Upper lobe of left lung (tissue), 6 donors: ENCODE data around the gene ITIH1. TPM values are rescaled to one million over a fixed set of nuclear protein-coding genes. Genes with fewer than 3 reads are reported as not detected.

ENCODE experiments used
- ATAC-seq, 2 donors: fragments of 200-7000 bp; cut with Tn5 transposase; one replicate each; pipeline ENCODE4 v1.9.1; 2022; ENCODE audit warnings: mild to moderate bottlenecking in 2 of 2, moderate library complexity in 2 of 2; ENCODE audit not compliant: low FRiP score in 2 of 2
- DNase-seq, 2 donors: peaks; one replicate each; pipeline ENCODE4 v3.0.0-alpha.2; 2019 to 2020
- H3K27ac ChIP-seq, 4 donors: fragments of 200-600 bp; sonication (generic); one replicate each; pipeline ENCODE4 v1.5.1; 2016 to 2019
- H3K27me3 ChIP-seq, 4 donors: fragments of 200-600 bp; sonication (generic); one replicate each; pipeline ENCODE4 v1.5.1; 2017 to 2019
- H3K36me3 ChIP-seq, 4 donors: fragments of 200-600 bp; sonication (generic); one replicate each; pipeline ENCODE4 v1.5.1; 2016 to 2019
- H3K4me1 ChIP-seq, 4 donors: fragments of 200-600 bp; sonication (generic); one replicate each; pipeline ENCODE4 v1.5.1; 2018 to 2019
- H3K4me3 ChIP-seq, 4 donors: fragments of 200-600 bp; sonication (generic); one replicate each; pipeline ENCODE4 v1.5.1; 2017 to 2019; ENCODE audit warnings: mild to moderate bottlenecking in 2 of 4, moderate library complexity in 1 of 4
- H3K9me3 ChIP-seq, 4 donors: fragments of 200-600 bp; sonication (generic); one replicate each; pipeline ENCODE4 v1.5.1; 2018 to 2019
- CTCF ChIP-seq, 6 experiments: fragments of 450-650 bp in 4 of 6; fragments of 200-600 bp in 2 of 6; sonication (generic) in 2 of 6; IDR thresholded peaks; one replicate each; pipeline ENCODE4 v1.5.1; 2016 to 2019; ENCODE audit warnings: antibody characterized with exemption in 6 of 6
- EP300 ChIP-seq, 4 donors: sonication (generic); formaldehyde crosslinking; IDR thresholded peaks; one replicate each; pipeline ENCODE4 v1.5.1; 2017; ENCODE audit warnings: antibody characterized with exemption in 4 of 4, control low read depth in 2 of 4
- POLR2A ChIP-seq, 4 donors: fragments of 450-650 bp; IDR thresholded peaks; one replicate each; pipeline ENCODE4 v1.5.1; 2016 to 2017; ENCODE audit warnings: antibody characterized with exemption in 4 of 4, mild to moderate bottlenecking in 2 of 4
- POLR2AphosphoS5 ChIP-seq, 2 donors: sonication (generic); formaldehyde crosslinking; IDR thresholded peaks; one replicate each; pipeline ENCODE4 v1.5.1; 2017; ENCODE audit warnings: antibody characterized with exemption in 2 of 2
- WGBS, 2 donors: methylation state at CpG; one replicate each; pipeline ENCODE4 v1.1.5; 2017 to 2018; 5-methylcytosine and 5-hydroxymethylcytosine counted together
- total RNA-seq, 6 donors: library from RNA; depleted of rRNA in 4 of 6; stranded (reverse); fragments of >200 nt in 4 of 6; gene quantifications; one replicate each; pipeline versions ENCODE4 v1.1.0 to v1.2.1, GENCODE V29; 2016 to 2021
- donor health status: DM: no; HTN: no; CAD: no; lungs with moderate emphysema.
- donor health status: DM: no; HTN: yes; CAD: no; lungs with severe emphysema.

The ITIH1 gene
- total RNA-seq, 6 donors from 2014 or later = 0.40 to 0.54 TPM; not detected in 4

GRCh38 chr3:52733256-52733891 is 44.0 kb upstream of the ITIH1 start:
- H3K9me3 ChIP-seq = peaks cover 0 to 8% (median 0%) of the 10 kb centered on the region in 4 donors
- H3K36me3 ChIP-seq = peaks cover 10 to 77% (median 40%) of the 10 kb centered on the region in 4 donors
- H3K4me1 ChIP-seq = no peaks in the 10 kb centered on the region
- H3K27ac ChIP-seq = no peak overlapping the region
- no peak for TF ChIP-seq EP300 (IDR thresholded peaks at IDR 0.05)
- no peak for TF ChIP-seq POLR2AphosphoS5 (IDR thresholded peaks at IDR 0.05)
- no peak for TF ChIP-seq POLR2A (IDR thresholded peaks at IDR 0.05)
- no peak for TF ChIP-seq CTCF (IDR thresholded peaks at IDR 0.05)
- DNase-seq (no peak), ATAC-seq (no peak)
- no peaks in the 10 kb centered on the region for H3K27me3 ChIP-seq
- H3K4me3 ChIP-seq = no peak overlapping the region
- WGBS, 2 donors = 95 to 98% methylated on average over 10 of the region's 10 CpGs

GRCh38 chr3:52739730-52740129 is 37.7 kb upstream of the ITIH1 start:
- ATAC-seq (no peak), DNase-seq (no peak)
- H3K4me3 ChIP-seq = no peak overlapping the region
- H3K27me3 ChIP-seq = no peaks in the 10 kb centered on the region
- TF ChIP-seq POLR2A (IDR thresholded peaks at IDR 0.05) = no peak
- no peak for TF ChIP-seq POLR2AphosphoS5 (IDR thresholded peaks at IDR 0.05)
- TF ChIP-seq EP300 (IDR thresholded peaks at IDR 0.05) = no peak
- no peak for TF ChIP-seq CTCF (IDR thresholded peaks at IDR 0.05)
- H3K4me1 ChIP-seq = no peaks in the 10 kb centered on the region
- H3K9me3 ChIP-seq = no peaks in the 10 kb centered on the region
- H3K36me3 ChIP-seq = peaks cover 26 to 96% (median 60%) of the 10 kb centered on the region in 4 donors
- 67 to 80% methylated on average over 1 of the region's 1 CpG for WGBS, 2 donors
- H3K27ac ChIP-seq = no peak overlapping the region

DNA sequence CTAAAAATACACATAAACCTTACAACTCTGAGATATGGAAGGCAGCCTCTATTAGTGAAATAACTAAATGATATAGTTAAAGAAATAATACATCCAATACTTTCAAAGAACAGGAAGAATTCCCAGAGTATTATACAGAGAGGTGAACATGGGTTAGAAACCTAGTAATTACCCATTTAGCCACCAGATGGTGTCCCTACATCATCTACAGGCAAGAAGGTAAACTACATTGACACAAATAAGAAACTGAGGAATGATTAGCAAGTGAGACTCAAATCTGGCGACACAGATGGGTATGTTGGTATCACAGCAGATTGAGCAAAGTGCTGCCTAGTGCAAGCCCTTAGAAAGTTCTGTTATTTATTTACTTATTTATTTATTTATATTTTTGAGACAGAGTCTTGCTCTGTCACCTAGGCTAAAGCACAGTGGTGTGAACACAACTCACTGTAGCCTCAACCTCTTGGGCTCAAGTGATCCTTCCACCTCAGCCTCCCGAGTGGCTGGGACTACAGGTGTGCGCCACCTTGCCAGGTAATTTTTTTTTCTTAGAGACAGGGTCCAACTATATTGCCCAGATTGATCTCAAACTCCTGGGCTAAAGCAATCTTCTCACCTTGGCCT is 34.9 kb upstream of the ITIH1 start:
- ATAC-seq (peak in 1 of 2 donors; percentile 52), DNase-seq (no peak)
- Histone ChIP-seq H3K4me3 (no peak overlapping the region), H3K9me3 (no peaks in the 10 kb centered on the region), H3K27ac (no peak overlapping the region), H3K36me3 (peaks cover 37 to 99% (median 71%) of the 10 kb centered on the region in 4 donors), H3K27me3 (no peaks in the 10 kb centered on the region), H3K4me1 (no peaks in the 10 kb centered on the region)
- 78 to 80% methylated on average over 3 of the region's 3 CpGs for WGBS, 2 donors
- TF ChIP-seq POLR2AphosphoS5 (IDR thresholded peaks at IDR 0.05) (no peak), CTCF (IDR thresholded peaks at IDR 0.05) (peak in 5 of 6 experiments; percentile 25 to 46 (median 40))

- TF ChIP-seq EP300 (IDR thresholded peaks at IDR 0.05) (no peak), POLR2A (IDR thresholded peaks at IDR 0.05) (no peak), CTCF (IDR thresholded peaks at IDR 0.05) (no peak), POLR2AphosphoS5 (IDR thresholded peaks at IDR 0.05) (no peak)
- Histone ChIP-seq H3K9me3 (no peaks in the 10 kb centered on the region), H3K36me3 (peaks cover 37 to 99% (median 68%) of the 10 kb centered on the region in 4 donors), H3K27me3 (no peaks in the 10 kb centered on the region), H3K27ac (no peak overlapping the region), H3K4me1 (no peaks in the 10 kb centered on the region), H3K4me3 (no peak overlapping the region)
- no peak for ATAC-seq
- WGBS, 2 donors = 90 to 93% methylated on average over 5 of the region's 5 CpGs
- DNase-seq = no peak
These were observed 34.2 kb upstream of the ITIH1 start for GRCh38 chr3:52743152-52743551.
